ENCODE measurements around the gene GTF2A1.

DNA sequence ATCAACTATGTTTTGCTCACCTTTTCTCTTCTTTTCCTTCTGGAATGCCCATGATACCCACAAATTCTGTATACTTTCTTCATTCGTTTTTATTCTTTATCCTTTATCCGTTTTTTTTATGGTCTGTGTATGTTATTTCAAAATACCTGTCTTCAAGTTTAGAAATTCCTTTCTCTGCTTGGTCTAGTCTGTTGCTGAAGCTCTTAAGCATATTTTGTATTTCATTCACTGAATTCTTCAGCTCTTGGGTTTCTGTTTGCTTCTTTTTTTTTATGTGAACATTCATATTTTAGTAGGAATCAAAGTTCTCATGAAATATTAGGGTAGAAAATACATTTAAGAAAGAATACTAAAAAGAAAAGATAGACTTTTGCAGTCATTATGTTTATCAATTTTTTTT is 22.7 kb upstream of the GTF2A1 start:
- no peak for TF ChIP-seq SMC3 (IDR thresholded peaks at IDR 0.05; ENCODE audit: low read depth, low read length)
- no peak for TF ChIP-seq EP300 (IDR thresholded peaks at IDR 0.05; ENCODE audit: borderline replicate concordance in 1 of 2, low read depth in 1 of 2, low read length in 1 of 2)
- TF ChIP-seq TEAD4 (IDR thresholded peaks at IDR 0.05; ENCODE audit: borderline replicate concordance, insufficient read depth): no peak
- no peak for TF ChIP-seq NRF1 (IDR thresholded peaks at IDR 0.05; ENCODE audit: low read depth, low read length)
- no peak for TF ChIP-seq RAD21 (IDR thresholded peaks at IDR 0.05; ENCODE audit: low read length)
- TF ChIP-seq, protein P1, sequence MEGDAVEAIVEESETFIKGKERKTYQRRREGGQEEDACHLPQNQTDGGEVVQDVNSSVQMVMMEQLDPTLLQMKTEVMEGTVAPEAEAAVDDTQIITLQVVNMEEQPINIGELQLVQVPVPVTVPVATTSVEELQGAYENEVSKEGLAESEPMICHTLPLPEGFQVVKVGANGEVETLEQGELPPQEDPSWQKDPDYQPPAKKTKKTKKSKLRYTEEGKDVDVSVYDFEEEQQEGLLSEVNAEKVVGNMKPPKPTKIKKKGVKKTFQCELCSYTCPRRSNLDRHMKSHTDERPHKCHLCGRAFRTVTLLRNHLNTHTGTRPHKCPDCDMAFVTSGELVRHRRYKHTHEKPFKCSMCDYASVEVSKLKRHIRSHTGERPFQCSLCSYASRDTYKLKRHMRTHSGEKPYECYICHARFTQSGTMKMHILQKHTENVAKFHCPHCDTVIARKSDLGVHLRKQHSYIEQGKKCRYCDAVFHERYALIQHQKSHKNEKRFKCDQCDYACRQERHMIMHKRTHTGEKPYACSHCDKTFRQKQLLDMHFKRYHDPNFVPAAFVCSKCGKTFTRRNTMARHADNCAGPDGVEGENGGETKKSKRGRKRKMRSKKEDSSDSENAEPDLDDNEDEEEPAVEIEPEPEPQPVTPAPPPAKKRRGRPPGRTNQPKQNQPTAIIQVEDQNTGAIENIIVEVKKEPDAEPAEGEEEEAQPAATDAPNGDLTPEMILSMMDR (IDR thresholded peaks at IDR 0.05): no peak
- TF ChIP-seq EZH2phosphoT487 (IDR thresholded peaks at IDR 0.05; ENCODE audit: borderline replicate concordance, low read depth): no peak
- TF ChIP-seq POLR2AphosphoS5 (IDR thresholded peaks at IDR 0.05; ENCODE audit: low read depth, low read length): no peak
- TF ChIP-seq, protein P2, sequence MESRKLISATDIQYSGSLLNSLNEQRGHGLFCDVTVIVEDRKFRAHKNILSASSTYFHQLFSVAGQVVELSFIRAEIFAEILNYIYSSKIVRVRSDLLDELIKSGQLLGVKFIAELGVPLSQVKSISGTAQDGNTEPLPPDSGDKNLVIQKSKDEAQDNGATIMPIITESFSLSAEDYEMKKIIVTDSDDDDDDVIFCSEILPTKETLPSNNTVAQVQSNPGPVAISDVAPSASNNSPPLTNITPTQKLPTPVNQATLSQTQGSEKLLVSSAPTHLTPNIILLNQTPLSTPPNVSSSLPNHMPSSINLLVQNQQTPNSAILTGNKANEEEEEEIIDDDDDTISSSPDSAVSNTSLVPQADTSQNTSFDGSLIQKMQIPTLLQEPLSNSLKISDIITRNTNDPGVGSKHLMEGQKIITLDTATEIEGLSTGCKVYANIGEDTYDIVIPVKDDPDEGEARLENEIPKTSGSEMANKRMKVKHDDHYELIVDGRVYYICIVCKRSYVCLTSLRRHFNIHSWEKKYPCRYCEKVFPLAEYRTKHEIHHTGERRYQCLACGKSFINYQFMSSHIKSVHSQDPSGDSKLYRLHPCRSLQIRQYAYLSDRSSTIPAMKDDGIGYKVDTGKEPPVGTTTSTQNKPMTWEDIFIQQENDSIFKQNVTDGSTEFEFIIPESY (IDR thresholded peaks at IDR 0.05; ENCODE audit: borderline replicate concordance, low read depth): no peak
- no peak for TF ChIP-seq NFIC (IDR thresholded peaks at IDR 0.05; ENCODE audit: borderline replicate concordance)
- TF ChIP-seq JUND (IDR thresholded peaks at IDR 0.05): no peak
- TF ChIP-seq, protein P3, sequence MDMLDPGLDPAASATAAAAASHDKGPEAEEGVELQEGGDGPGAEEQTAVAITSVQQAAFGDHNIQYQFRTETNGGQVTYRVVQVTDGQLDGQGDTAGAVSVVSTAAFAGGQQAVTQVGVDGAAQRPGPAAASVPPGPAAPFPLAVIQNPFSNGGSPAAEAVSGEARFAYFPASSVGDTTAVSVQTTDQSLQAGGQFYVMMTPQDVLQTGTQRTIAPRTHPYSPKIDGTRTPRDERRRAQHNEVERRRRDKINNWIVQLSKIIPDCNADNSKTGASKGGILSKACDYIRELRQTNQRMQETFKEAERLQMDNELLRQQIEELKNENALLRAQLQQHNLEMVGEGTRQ (IDR thresholded peaks at IDR 0.05; ENCODE audit: borderline replicate concordance, low read depth, low read length): no peak

All from SK-N-SH (cell line).